ENCODE results near the gene AHCYL2. TPM values are rescaled to one million over a fixed set of nuclear protein-coding genes. Genes with fewer than 3 reads are reported as not detected.
"Not testable (repeated sequence)": the region's sequence is repeated elsewhere in the genome, so short reads cannot be mapped to it uniquely, and the experiment has no call there.

The AHCYL2 gene
- total RNA-seq, 1 donor: 8.6 TPM

GRCh38 chr7:129218514-129219062 is 6.2 kb upstream of the AHCYL2 start:
- H3K4me3 ChIP-seq (ENCODE audit: low read depth, low read length): no peak overlapping the region
- DNase-seq (ENCODE audit: low read depth): peak; percentile 79
- TF ChIP-seq CTCF (IDR thresholded peaks at IDR 0.05; ENCODE audit: insufficient read depth, low read depth, low read length): peak; percentile 90

- DNase-seq (ENCODE audit: low read depth); H3K4me3 ChIP-seq (ENCODE audit: low read depth, low read length): not testable (repeated sequence)
Measured at GRCh38 chr7:129219166-129219565, 5.7 kb upstream of the AHCYL2 start.

GRCh38 chr7:129222064-129222463 is 2.8 kb upstream of the AHCYL2 start:
- H3K4me3 ChIP-seq (ENCODE audit: low read depth, low read length): no peak overlapping the region
- DNase-seq (ENCODE audit: low read depth): no peak
- TF ChIP-seq CTCF (IDR thresholded peaks at IDR 0.05; ENCODE audit: insufficient read depth, low read depth, low read length): no peak

- peak overlapping the region; percentile 73 for H3K4me3 ChIP-seq (ENCODE audit: low read depth, low read length)
- peak; percentile 23 for DNase-seq (ENCODE audit: low read depth)
- no peak for TF ChIP-seq CTCF (IDR thresholded peaks at IDR 0.05; ENCODE audit: insufficient read depth, low read depth, low read length)
Measured at GRCh38 chr7:129225206-129225930, 538 bp downstream of the AHCYL2 start.

GRCh38 chr7:129225931-129226572 is 1.2 kb downstream of the AHCYL2 start:
- no peak for TF ChIP-seq CTCF (IDR thresholded peaks at IDR 0.05; ENCODE audit: insufficient read depth, low read depth, low read length)

GRCh38 chr7:129227646-129228578 is 3.1 kb downstream of the AHCYL2 start:
- DNase-seq (ENCODE audit: low read depth): no peak
- no peak for TF ChIP-seq CTCF (IDR thresholded peaks at IDR 0.05; ENCODE audit: insufficient read depth, low read depth, low read length)
- H3K4me3 ChIP-seq (ENCODE audit: low read depth, low read length): no peak overlapping the region

More at GRCh38 chr7:129225931-129226572, 1.2 kb downstream of the AHCYL2 start:
- no peak for DNase-seq (ENCODE audit: low read depth)
- H3K4me3 ChIP-seq (ENCODE audit: low read depth, low read length): peak overlapping the region; percentile 73
